ENCODE measurements around the gene CNPY2. TPM values are rescaled to one million over a fixed set of nuclear protein-coding genes. Genes with fewer than 3 reads are reported as not detected.

The CNPY2 gene
- total and polyA plus RNA-seq, 2 of the 13 experiments (the other 11 are each of a cell fraction or from before 2014, with no cell fraction given) = 285 to 356 TPM

DNA sequence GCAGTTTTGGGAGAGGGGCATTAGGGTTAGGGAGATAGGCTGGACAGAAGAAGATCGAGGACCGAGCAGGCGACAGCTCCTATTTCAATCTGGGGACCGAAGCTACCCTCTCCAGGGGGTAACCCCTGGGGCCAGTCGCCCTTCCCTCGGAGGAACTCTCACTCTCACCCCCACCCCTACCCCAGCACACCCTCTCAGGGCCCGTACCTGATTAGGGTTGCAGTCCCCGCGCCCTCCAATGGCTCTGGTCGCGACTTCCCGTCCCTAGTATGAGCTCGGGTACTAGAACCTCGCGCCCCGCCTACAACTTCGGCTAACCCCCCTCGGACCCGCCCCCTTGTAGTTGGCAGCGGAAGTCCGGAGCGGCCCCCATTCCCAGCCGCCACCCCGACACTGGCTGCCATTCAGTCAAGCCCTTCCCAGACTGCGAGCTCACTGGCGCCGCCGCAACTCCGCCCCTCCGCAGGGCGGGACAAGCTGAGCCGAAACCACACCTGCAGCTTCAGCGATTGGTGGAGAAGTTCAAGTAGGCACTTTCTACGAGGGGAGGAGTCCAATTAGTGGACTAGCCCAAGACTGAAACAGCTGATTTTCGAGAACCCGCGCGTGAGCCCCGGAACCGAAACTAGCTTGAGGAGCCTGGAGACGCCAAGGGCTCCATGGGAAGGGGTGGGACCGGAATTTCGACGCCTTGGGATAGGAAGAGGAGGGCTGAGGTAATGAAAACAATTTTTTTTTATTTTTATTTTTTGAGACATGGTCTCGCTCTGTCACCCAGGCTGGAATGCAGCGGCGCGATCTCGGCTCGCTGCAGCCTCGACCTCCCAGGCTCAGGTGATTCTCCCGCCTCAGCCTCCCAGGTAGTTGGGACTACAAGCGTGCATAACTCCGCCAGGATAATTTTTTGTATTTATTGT is 44.3 kb upstream of the CNPY2 start, which contains the start of gene STAT2 (continued):
- TF ChIP-seq ATF2 (CRISPR knock-in tag; IDR thresholded peaks at IDR 0.05) = no peak
- TF ChIP-seq ZNF761 (CRISPR knock-in tag; conservative IDR thresholded peaks at IDR 0.05) = no peak
- TF ChIP-seq ZNF3 (CRISPR knock-in tag; IDR thresholded peaks at IDR 0.05) = no peak
- peak; percentile 12; the same call in 1 of the 2 replicates for TF ChIP-seq ZBTB38 (CRISPR knock-in tag; IDR thresholded peaks at IDR 0.05)
- TF ChIP-seq MEIS1 (CRISPR knock-in tag; IDR thresholded peaks at IDR 0.05; ENCODE audit: borderline replicate concordance) = peak; percentile 28; the same call in 1 of the 2 replicates
- TF ChIP-seq, protein P1, sequence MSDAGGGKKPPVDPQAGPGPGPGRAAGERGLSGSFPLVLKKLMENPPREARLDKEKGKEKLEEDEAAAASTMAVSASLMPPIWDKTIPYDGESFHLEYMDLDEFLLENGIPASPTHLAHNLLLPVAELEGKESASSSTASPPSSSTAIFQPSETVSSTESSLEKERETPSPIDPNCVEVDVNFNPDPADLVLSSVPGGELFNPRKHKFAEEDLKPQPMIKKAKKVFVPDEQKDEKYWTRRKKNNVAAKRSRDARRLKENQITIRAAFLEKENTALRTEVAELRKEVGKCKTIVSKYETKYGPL (CRISPR knock-in tag; IDR thresholded peaks at IDR 0.05) = 0 out of 2 replicates have a peak, but pooled peaks have one; percentile 5
- TF ChIP-seq ZNF331 (CRISPR knock-in tag; IDR thresholded peaks at IDR 0.05) = peak; percentile 26; the same call in 1 of the 2 replicates
- TF ChIP-seq ZNF670 (CRISPR knock-in tag; IDR thresholded peaks at IDR 0.05; ENCODE audit: borderline replicate concordance) = peak; percentile 19; the same call in 1 of the 2 replicates
- TF ChIP-seq ARHGAP35 (CRISPR knock-in tag; IDR thresholded peaks at IDR 0.05; ENCODE audit: borderline replicate concordance) = 0 out of 2 replicates have a peak, but pooled peaks have one; percentile 39
- 0 out of 2 replicates have a peak, but pooled peaks have one; percentile 21 for TF ChIP-seq HIC2 (CRISPR knock-in tag; IDR thresholded peaks at IDR 0.05; ENCODE audit: low read depth)
- TF ChIP-seq DNMT3B (CRISPR knock-in tag; conservative IDR thresholded peaks at IDR 0.05) = 0 out of 2 replicates have a peak, but pooled peaks have one; percentile 85
- no peak for TF ChIP-seq ZFP90 (CRISPR knock-in tag; IDR thresholded peaks at IDR 0.05; ENCODE audit: borderline replicate concordance)
- peak; percentile 77 for TF ChIP-seq SALL1 (CRISPR knock-in tag; IDR thresholded peaks at IDR 0.05)
- TF ChIP-seq AKAP8 (CRISPR knock-in tag; IDR thresholded peaks at IDR 0.05) = no peak
- peak; percentile 63; the same call in 1 of the 2 replicates for TF ChIP-seq REPIN1 (CRISPR knock-in tag; IDR thresholded peaks at IDR 0.05; ENCODE audit: borderline replicate concordance, low read depth)
- TF ChIP-seq, protein P2, sequence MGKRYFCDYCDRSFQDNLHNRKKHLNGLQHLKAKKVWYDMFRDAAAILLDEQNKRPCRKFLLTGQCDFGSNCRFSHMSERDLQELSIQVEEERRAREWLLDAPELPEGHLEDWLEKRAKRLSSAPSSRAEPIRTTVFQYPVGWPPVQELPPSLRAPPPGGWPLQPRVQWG (CRISPR knock-in tag; IDR thresholded peaks at IDR 0.05; ENCODE audit: borderline replicate concordance, low read depth) = no peak
- TF ChIP-seq ZNF468 (CRISPR knock-in tag; IDR thresholded peaks at IDR 0.05) = no peak
- no peak; the same call in 1 of the 2 replicates for TF ChIP-seq ZNF747 (CRISPR knock-in tag; IDR thresholded peaks at IDR 0.05; ENCODE audit: borderline replicate concordance)
- TF ChIP-seq HNF4G (IDR thresholded peaks at IDR 0.05; ENCODE audit: borderline replicate concordance, low read depth, low read length) = no peak
- no peak for TF ChIP-seq HNF4G (CRISPR knock-in tag; IDR thresholded peaks at IDR 0.05; ENCODE audit: borderline replicate concordance, low read depth)
- TF ChIP-seq FOXA3 (CRISPR knock-in tag; IDR thresholded peaks at IDR 0.05) = peak; percentile 15; the same call in 1 of the 2 replicates
- no peak for TF ChIP-seq SOX13 (IDR thresholded peaks at IDR 0.05)
- no peak for TF ChIP-seq SOX13 (CRISPR knock-in tag; conservative IDR thresholded peaks at IDR 0.05 in 1 of 2, IDR thresholded peaks at IDR 0.05 in 1 of 2)
- TF ChIP-seq ZNF850 (CRISPR knock-in tag; conservative IDR thresholded peaks at IDR 0.05) = no peak

Measured in HepG2 (cell line).